HL-60 (cell line): ENCODE data around the gene FMNL2.

ENCODE experiments used
- DNase-seq, 2 experiments: peaks; one replicate each; pipeline ENCODE4 v3.0.0-alpha.2; 2010 to 2020; ENCODE audit warnings: low read depth in 1 of 2, low spot score in 1 of 2
- H3K27ac ChIP-seq: fragments of 250-450 bp; sonication (Bioruptor Pico); replicated peaks from 2 replicates; pipeline ENCODE4 v1.5.1; 2020; ENCODE audit warnings: mild to moderate bottlenecking, moderate library complexity
- H3K27me3 ChIP-seq: fragments of 250-450 bp; sonication (Bioruptor Pico); 2 replicates; pipeline ENCODE4 v1.5.1; 2021; ENCODE audit warnings: mild to moderate bottlenecking, moderate library complexity; ENCODE audit not compliant: insufficient read depth, poor library complexity, severe bottlenecking
- H3K4me3 ChIP-seq: replicated peaks from 2 replicates; pipeline ENCODE4 v1.5.1; 2011; ENCODE audit warnings: mild to moderate bottlenecking, control low read depth, low read length; ENCODE audit not compliant: insufficient read depth
- CTCF ChIP-seq: IDR thresholded peaks from one replicate; pipeline ENCODE4 v1.5.1; 2011; ENCODE audit warnings: low read length, control low read depth, inconsistent platforms; ENCODE audit not compliant: insufficient read depth
- GABPA ChIP-seq: IDR thresholded peaks from 2 replicates; pipeline ENCODE4 v1.6.1; 2012; ENCODE audit warnings: low read depth
- POLR2AphosphoS5 ChIP-seq: IDR thresholded peaks from 2 replicates; pipeline ENCODE4 v1.6.1; 2012; ENCODE audit warnings: low read depth
- REST ChIP-seq: IDR thresholded peaks from 2 replicates; pipeline ENCODE4 v1.6.1; 2012; ENCODE audit warnings: low read depth; ENCODE audit not compliant: insufficient replicate concordance
- SPI1 ChIP-seq: IDR thresholded peaks from 2 replicates; pipeline ENCODE4 v1.6.1; 2012; ENCODE audit warnings: low read depth, mild to moderate bottlenecking, borderline replicate concordance

The FMNL2 gene

GRCh38 chr2:152433289-152433688, 98.3 kb downstream of the FMNL2 start:
- H3K27ac ChIP-seq: no peak overlapping the region

GRCh38 chr2:152433791-152434190, 98.8 kb downstream of the FMNL2 start:
- Histone ChIP-seq H3K27me3 (no peaks in the 10 kb centered on the region), H3K4me3 (no peak overlapping the region), H3K27ac (no peak overlapping the region)
- DNase-seq: no peak
- no peak for TF ChIP-seq POLR2AphosphoS5
- no peak for TF ChIP-seq SPI1
- TF ChIP-seq CTCF: no peak
- TF ChIP-seq GABPA: no peak
- no peak for TF ChIP-seq REST

More at GRCh38 chr2:152433289-152433688, 98.3 kb downstream of the FMNL2 start:
- no peak overlapping the region for H3K4me3 ChIP-seq
- H3K27me3 ChIP-seq: no peaks in the 10 kb centered on the region
- TF ChIP-seq GABPA (no peak), SPI1 (no peak), POLR2AphosphoS5 (no peak), CTCF (no peak), REST (no peak)
- DNase-seq: no peak

- no peak overlapping the region for H3K4me3 ChIP-seq
- no peak overlapping the region for H3K27ac ChIP-seq
- no peak for TF ChIP-seq CTCF
- TF ChIP-seq REST: no peak
- no peak for TF ChIP-seq POLR2AphosphoS5
- no peak for TF ChIP-seq SPI1
- no peak for TF ChIP-seq GABPA
- H3K27me3 ChIP-seq: no peaks in the 10 kb centered on the region
- DNase-seq: no peak
These were observed 99.6 kb downstream of the FMNL2 start for GRCh38 chr2:152434395-152435182.
